H1 (cell line): ENCODE data around the gene PSTK. TPM values are rescaled to one million over a fixed set of nuclear protein-coding genes. Genes with fewer than 3 reads are reported as not detected.
A peak's percentile ranks its signal among the peaks of the same experiment; 100 is the strongest.

Source experiments
- CBX5 ChIP-seq: fragments of 300-800, 300-1000 bp; sonication (generic); IDR thresholded peaks from 2 replicates; pipeline ENCODE4 v1.7.1; 2016; ENCODE audit warnings: antibody characterized with exemption, low read length, low read depth
- CHD1 ChIP-seq: IDR thresholded peaks from 2 replicates; pipeline ENCODE4 v1.6.1; 2012; ENCODE audit warnings: low read depth, low read length, improper control_type of control experiment
- CHD2 ChIP-seq: IDR thresholded peaks from 2 replicates; pipeline ENCODE4 v1.6.1; 2012; ENCODE audit warnings: low read length, improper control_type of control experiment
- CREB1 ChIP-seq: IDR thresholded peaks from 2 replicates; pipeline ENCODE4 v1.6.1; 2012; ENCODE audit warnings: inconsistent platforms
- EZH2 ChIP-seq: fragments of 200-600 bp; sonication (generic); IDR thresholded peaks from 2 replicates; pipeline ENCODE4 v1.7.1; 2012; ENCODE audit warnings: low read depth, mild to moderate bottlenecking, moderate library complexity, low read length, inconsistent platforms; ENCODE audit not compliant: severe bottlenecking
- FOSL1 ChIP-seq: IDR thresholded peaks from 2 replicates; pipeline ENCODE4 v1.6.1; 2011; ENCODE audit warnings: mild to moderate bottlenecking, low read depth, low read length, moderate library complexity; ENCODE audit not compliant: insufficient read depth
- GTF2F1 ChIP-seq: IDR thresholded peaks from 2 replicates; pipeline ENCODE4 v1.6.1; 2012; ENCODE audit warnings: low read depth, low read length, improper control_type of control experiment, borderline replicate concordance
- KDM4A ChIP-seq: IDR thresholded peaks from one replicate; pipeline ENCODE4 v1.7.1; 2012; ENCODE audit warnings: low read depth, mild to moderate bottlenecking, moderate library complexity, low read length, inconsistent platforms; ENCODE audit not compliant: severe bottlenecking
- NANOG ChIP-seq: IDR thresholded peaks from 2 replicates; pipeline ENCODE4 v1.6.1; 2011; ENCODE audit warnings: low read length, low read depth, mild to moderate bottlenecking, inconsistent platforms; ENCODE audit not compliant: insufficient read depth, poor library complexity, severe bottlenecking
- NRF1 ChIP-seq: IDR thresholded peaks from 2 replicates; pipeline ENCODE4 v1.6.1; 2011; ENCODE audit warnings: mild to moderate bottlenecking, low read depth, low read length, improper control_type of control experiment
- PHF8 ChIP-seq: fragments of 200-600 bp; sonication (generic); conservative IDR thresholded peaks from 2 replicates; pipeline ENCODE4 v1.7.1; 2012; ENCODE audit warnings: low read depth, mild to moderate bottlenecking, inconsistent platforms, low read length, moderate library complexity
- RAD21 ChIP-seq, 2 experiments: IDR thresholded peaks in 1 of 2; conservative IDR thresholded peaks in 1 of 2; 2 replicates each; pipeline ENCODE4 v1.6.1; 2011; ENCODE audit warnings: low read depth in 2 of 2, low read length in 2 of 2, improper control_type of control experiment in 1 of 2, inconsistent platforms in 1 of 2, mild to moderate bottlenecking in 1 of 2, moderate library complexity in 1 of 2
- RXRA ChIP-seq: IDR thresholded peaks from 2 replicates; pipeline ENCODE4 v1.6.1; 2011; ENCODE audit warnings: low read depth, mild to moderate bottlenecking, low read length, moderate library complexity; ENCODE audit not compliant: insufficient read depth
- SP1 ChIP-seq: IDR thresholded peaks from 2 replicates; pipeline ENCODE4 v1.6.1; 2011; ENCODE audit warnings: low read depth, low read length
- TAF1 ChIP-seq: IDR thresholded peaks from 2 replicates; pipeline ENCODE4 v1.6.1; 2011; ENCODE audit warnings: mild to moderate bottlenecking, low read depth, low read length
- TBP ChIP-seq: IDR thresholded peaks from 2 replicates; pipeline ENCODE4 v1.6.1; 2011; ENCODE audit warnings: low read depth, low read length, improper control_type of control experiment
- polyA plus RNA-seq, 7 experiments: library from polyadenylated mRNA; depleted of rRNA in 3 of 7; stranded (reverse) in 5 of 7; unstranded in 2 of 7; fragments of >200 nt in 5 of 7; fragments of 200-250 nt in 2 of 7; gene quantifications; 1 replicate in 5 of 7; 2 replicates in 1 of 7; 4 replicates in 1 of 7; pipeline versions ENCODE4 v1.2.1 to v1.2.3, GENCODE V29; 2011 to 2013; ENCODE audit warnings: missing spikeins in 2 of 7, mixed read lengths in 2 of 7
- total RNA-seq: library from RNA; stranded (reverse); fragmentation: NEBNext Ultra II Directional; extraction: Animal tissue kit (Norgen Biotek cat#: 25700); gene quantifications from 2 replicates; pipeline ENCODE4 v1.2.1, GENCODE V29; 2021
- TF ChIP-seq, protein P1 (sequence below): IDR thresholded peaks from 2 replicates; pipeline ENCODE4 v1.6.1; 2012; ENCODE audit warnings: inconsistent platforms
- TF ChIP-seq, protein P2 (sequence below): IDR thresholded peaks from 2 replicates; pipeline ENCODE4 v1.6.1; 2011; ENCODE audit warnings: low read length, improper control_type of control experiment
- TF ChIP-seq, protein P3 (sequence below), 3 experiments: IDR thresholded peaks; 1 replicate in 2 of 3; 2 replicates in 1 of 3; pipeline versions ENCODE4 v1.5.1 to v1.6.1; 2011; ENCODE audit warnings: low read length in 3 of 3, mild to moderate bottlenecking in 3 of 3, inconsistent platforms in 2 of 3, low read depth in 1 of 3, moderate library complexity in 1 of 3; ENCODE audit not compliant: insufficient read depth in 1 of 3; ENCODE audit errors: control extremely low read depth in 1 of 3

The PSTK gene
- total and polyA plus RNA-seq, 2 of the 8 experiments (the other 6 are each of a cell fraction or from before 2014, with no cell fraction given) = 4.4 to 6.6 TPM

DNA sequence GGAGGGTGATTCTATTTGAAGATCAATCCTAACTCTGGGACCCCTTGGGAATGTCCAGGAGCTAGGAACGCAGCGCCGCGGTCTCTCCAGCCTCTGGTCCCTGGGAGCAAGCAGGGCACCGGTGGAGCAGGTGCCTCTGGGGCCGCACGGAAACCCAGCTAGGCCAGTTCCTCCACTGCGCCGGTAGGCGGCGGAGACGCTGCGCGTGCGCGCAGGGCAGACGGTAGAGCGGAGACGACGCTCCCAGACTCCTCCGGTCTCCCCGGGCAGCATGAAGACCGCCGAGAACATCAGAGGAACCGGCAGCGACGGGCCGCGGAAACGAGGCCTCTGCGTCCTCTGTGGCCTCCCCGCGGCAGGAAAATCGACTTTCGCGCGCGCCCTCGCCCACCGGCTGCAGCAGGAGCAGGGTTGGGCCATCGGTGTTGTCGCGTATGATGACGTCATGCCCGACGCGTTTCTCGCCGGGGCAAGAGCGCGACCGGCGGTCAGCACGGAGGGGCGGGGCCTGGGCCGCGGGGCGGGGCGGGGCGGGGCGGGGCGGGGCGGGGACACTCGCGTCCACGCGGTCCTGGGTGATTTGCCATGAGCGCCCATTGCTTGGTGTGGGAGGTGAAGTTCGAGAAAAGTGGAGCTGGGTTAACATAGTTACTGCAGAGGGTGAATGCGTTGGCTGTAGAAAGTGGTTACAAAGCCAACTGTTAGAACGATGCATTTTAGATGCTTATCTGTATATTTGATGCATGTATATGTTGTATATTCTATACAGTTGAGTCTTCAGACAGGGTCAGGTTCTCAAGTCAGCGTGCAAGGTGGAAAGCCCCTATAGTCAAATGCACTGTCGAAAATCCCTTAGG, at the start of gene PSTK (continued):
- TF ChIP-seq EZH2 (no peak), GTF2F1 (peak; percentile 83; the same call in 1 of the 2 replicates), TAF1 (peak; percentile 92), SP1 (0 out of 2 replicates have a peak, but pooled peaks have one; percentile 23), NANOG (no peak), CBX5 (no peak), RAD21 (IDR thresholded peaks at IDR 0.05 in 1 of 2, conservative IDR thresholded peaks at IDR 0.05 in 1 of 2; ENCODE audit: low read depth in 2 of 2, low read length in 2 of 2) (peak; percentile 46 to 61), TBP (peak; percentile 75; the same call in 1 of the 2 replicates), CHD1 (no peak), NRF1 (peak; percentile 68), KDM4A (peak; percentile 94), PHF8 (peak; percentile 100), CREB1 (peak; percentile 98), RXRA (no peak), FOSL1 (peak; percentile 19; the same call in 1 of the 2 replicates), CHD2 (peak; percentile 59; the same call in 1 of the 2 replicates)
- TF ChIP-seq, protein P1, sequence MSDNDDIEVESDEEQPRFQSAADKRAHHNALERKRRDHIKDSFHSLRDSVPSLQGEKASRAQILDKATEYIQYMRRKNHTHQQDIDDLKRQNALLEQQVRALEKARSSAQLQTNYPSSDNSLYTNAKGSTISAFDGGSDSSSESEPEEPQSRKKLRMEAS = peak; percentile 95
- TF ChIP-seq, protein P2, sequence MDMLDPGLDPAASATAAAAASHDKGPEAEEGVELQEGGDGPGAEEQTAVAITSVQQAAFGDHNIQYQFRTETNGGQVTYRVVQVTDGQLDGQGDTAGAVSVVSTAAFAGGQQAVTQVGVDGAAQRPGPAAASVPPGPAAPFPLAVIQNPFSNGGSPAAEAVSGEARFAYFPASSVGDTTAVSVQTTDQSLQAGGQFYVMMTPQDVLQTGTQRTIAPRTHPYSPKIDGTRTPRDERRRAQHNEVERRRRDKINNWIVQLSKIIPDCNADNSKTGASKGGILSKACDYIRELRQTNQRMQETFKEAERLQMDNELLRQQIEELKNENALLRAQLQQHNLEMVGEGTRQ = no peak
- TF ChIP-seq, protein P3, sequence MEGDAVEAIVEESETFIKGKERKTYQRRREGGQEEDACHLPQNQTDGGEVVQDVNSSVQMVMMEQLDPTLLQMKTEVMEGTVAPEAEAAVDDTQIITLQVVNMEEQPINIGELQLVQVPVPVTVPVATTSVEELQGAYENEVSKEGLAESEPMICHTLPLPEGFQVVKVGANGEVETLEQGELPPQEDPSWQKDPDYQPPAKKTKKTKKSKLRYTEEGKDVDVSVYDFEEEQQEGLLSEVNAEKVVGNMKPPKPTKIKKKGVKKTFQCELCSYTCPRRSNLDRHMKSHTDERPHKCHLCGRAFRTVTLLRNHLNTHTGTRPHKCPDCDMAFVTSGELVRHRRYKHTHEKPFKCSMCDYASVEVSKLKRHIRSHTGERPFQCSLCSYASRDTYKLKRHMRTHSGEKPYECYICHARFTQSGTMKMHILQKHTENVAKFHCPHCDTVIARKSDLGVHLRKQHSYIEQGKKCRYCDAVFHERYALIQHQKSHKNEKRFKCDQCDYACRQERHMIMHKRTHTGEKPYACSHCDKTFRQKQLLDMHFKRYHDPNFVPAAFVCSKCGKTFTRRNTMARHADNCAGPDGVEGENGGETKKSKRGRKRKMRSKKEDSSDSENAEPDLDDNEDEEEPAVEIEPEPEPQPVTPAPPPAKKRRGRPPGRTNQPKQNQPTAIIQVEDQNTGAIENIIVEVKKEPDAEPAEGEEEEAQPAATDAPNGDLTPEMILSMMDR (IDR thresholded peaks at IDR 0.05; ENCODE audit: control extremely low read depth in 1 of 3, insufficient read depth in 1 of 3, low read depth in 1 of 3, low read length in 3 of 3) = peak; percentile 78 to 95 (median 91)
